ENCODE measurements around the gene OCEL1. TPM values are rescaled to one million over a fixed set of nuclear protein-coding genes. Genes with fewer than 3 reads are reported as not detected.
"Not testable (repeated sequence)": the region's sequence is repeated elsewhere in the genome, so short reads cannot be mapped to it uniquely, and the experiment has no call there.

The OCEL1 gene
- 14.5 TPM for polyA plus RNA-seq (2013, experiment 1 of 2; ENCODE audit: insufficient read length)
- polyA plus RNA-seq (2013, experiment 2 of 2; ENCODE audit: insufficient read length) = 14.3 TPM

- DNase-seq = peak; percentile 97
Measured at GRCh38 chr19:17226002-17226933, at the start of gene OCEL1. OCEL1 (plus strand) TSS chr19:17226226; CDS start chr19:17226248, 22 bp downstream.

GRCh38 chr19:17178291-17178690 is 47.7 kb upstream of the OCEL1 start:
- DNase-seq = no peak

- DNase-seq = no peak
Measured at GRCh38 chr19:17180997-17181702, 44.9 kb upstream of the OCEL1 start.

- DNase-seq = no peak
Measured at GRCh38 chr19:17183271-17183761, 42.7 kb upstream of the OCEL1 start.

- no peak for DNase-seq
Measured at GRCh38 chr19:17183858-17184321, 42.1 kb upstream of the OCEL1 start.

- no peak for DNase-seq
Measured at GRCh38 chr19:17184371-17184841, 41.6 kb upstream of the OCEL1 start.

GRCh38 chr19:17185590-17185989 is 40.4 kb upstream of the OCEL1 start:
- no peak for DNase-seq

- not testable (repeated sequence) for DNase-seq
Measured at GRCh38 chr19:17191736-17192135, 34.3 kb upstream of the OCEL1 start.

GRCh38 chr19:17192751-17193150 is 33.3 kb upstream of the OCEL1 start:
- no peak for DNase-seq

- DNase-seq = no peak
Measured at GRCh38 chr19:17194608-17195007, 31.4 kb upstream of the OCEL1 start.

- DNase-seq = no peak
Measured at GRCh38 chr19:17195106-17195505, 30.9 kb upstream of the OCEL1 start.

- DNase-seq = no peak
Measured at GRCh38 chr19:17196610-17197009, 29.4 kb upstream of the OCEL1 start.

GRCh38 chr19:17197666-17198065 is 28.4 kb upstream of the OCEL1 start:
- DNase-seq = no peak

GRCh38 chr19:17200408-17201079 is 25.5 kb upstream of the OCEL1 start:
- no peak for DNase-seq

GRCh38 chr19:17202249-17202648 is 23.8 kb upstream of the OCEL1 start:
- no peak for DNase-seq

GRCh38 chr19:17202713-17203112 is 23.3 kb upstream of the OCEL1 start:
- DNase-seq = no peak

GRCh38 chr19:17205237-17206140 is 20.5 kb upstream of the OCEL1 start:
- DNase-seq = peak; percentile 27

- no peak for DNase-seq
Measured at GRCh38 chr19:17206736-17207581, 19.1 kb upstream of the OCEL1 start.

- DNase-seq = peak; percentile 48
Measured at GRCh38 chr19:17209126-17210036, 16.6 kb upstream of the OCEL1 start.
